ENCODE data around the gene PDZD7.

DNA sequence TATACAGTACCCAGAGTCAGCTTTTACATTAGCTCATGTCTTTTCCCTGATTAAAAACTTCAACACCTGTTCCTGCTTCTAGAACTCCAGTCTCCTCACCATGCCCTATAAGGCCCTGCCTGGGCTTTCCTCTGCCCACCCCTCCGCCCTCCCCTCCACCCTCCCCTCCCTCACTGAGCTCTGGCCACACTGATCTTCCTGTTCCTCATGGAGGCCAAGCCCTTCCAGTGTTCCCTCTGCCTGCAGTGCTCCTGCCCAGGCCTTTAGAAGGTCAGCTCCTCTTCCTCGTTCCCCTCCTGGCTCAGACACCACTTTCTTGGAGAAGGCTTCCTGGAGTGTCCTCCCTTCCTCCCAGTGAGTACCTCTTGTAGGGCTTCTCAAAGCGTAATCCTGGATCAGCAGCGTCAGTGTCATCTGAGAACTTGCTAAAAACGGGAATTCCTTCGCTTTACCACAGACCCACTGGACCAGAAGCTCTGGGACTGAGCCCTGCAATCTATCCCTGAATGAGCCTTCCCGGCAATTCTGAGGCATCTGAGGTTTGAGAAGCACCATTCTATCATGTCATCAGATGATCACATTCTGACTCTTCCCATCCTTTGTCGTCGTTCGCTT lies 3.7 kb downstream of the PDZD7 start:
- TF ChIP-seq, protein P1, sequence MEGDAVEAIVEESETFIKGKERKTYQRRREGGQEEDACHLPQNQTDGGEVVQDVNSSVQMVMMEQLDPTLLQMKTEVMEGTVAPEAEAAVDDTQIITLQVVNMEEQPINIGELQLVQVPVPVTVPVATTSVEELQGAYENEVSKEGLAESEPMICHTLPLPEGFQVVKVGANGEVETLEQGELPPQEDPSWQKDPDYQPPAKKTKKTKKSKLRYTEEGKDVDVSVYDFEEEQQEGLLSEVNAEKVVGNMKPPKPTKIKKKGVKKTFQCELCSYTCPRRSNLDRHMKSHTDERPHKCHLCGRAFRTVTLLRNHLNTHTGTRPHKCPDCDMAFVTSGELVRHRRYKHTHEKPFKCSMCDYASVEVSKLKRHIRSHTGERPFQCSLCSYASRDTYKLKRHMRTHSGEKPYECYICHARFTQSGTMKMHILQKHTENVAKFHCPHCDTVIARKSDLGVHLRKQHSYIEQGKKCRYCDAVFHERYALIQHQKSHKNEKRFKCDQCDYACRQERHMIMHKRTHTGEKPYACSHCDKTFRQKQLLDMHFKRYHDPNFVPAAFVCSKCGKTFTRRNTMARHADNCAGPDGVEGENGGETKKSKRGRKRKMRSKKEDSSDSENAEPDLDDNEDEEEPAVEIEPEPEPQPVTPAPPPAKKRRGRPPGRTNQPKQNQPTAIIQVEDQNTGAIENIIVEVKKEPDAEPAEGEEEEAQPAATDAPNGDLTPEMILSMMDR (IDR thresholded peaks at IDR 0.05) = no peak
- no peak for TF ChIP-seq POLR2A (IDR thresholded peaks at IDR 0.05)
